Measurements from ENCODE around the gene STXBP5L. TPM values are rescaled to one million over a fixed set of nuclear protein-coding genes. Genes with fewer than 3 reads are reported as not detected.
"Not testable (repeated sequence)": the region's sequence is repeated elsewhere in the genome, so short reads cannot be mapped to it uniquely, and the experiment has no call there.

STXBP5L gene
- total RNA-seq, 1 donor from 2014 or later, result 3.0 TPM

- H3K27me3 Mint-ChIP-seq (ENCODE audit: low read depth), result no peaks in the 10 kb centered on the region
- H3K4me1 Mint-ChIP-seq, result no peaks in the 10 kb centered on the region
- DNase-seq (ENCODE audit: low read depth, low spot score), result no peak
- H3K9me3 Mint-ChIP-seq, result peaks cover 19% of the 10 kb centered on the region
- peaks cover 10% of the 10 kb centered on the region for H3K36me3 Mint-ChIP-seq (ENCODE audit: low read depth)
- H3K4me3 Mint-ChIP-seq, result no peak overlapping the region
- no peak overlapping the region for H3K27ac Mint-ChIP-seq (ENCODE audit: unreplicated experiment)
- TF ChIP-seq, protein P1, sequence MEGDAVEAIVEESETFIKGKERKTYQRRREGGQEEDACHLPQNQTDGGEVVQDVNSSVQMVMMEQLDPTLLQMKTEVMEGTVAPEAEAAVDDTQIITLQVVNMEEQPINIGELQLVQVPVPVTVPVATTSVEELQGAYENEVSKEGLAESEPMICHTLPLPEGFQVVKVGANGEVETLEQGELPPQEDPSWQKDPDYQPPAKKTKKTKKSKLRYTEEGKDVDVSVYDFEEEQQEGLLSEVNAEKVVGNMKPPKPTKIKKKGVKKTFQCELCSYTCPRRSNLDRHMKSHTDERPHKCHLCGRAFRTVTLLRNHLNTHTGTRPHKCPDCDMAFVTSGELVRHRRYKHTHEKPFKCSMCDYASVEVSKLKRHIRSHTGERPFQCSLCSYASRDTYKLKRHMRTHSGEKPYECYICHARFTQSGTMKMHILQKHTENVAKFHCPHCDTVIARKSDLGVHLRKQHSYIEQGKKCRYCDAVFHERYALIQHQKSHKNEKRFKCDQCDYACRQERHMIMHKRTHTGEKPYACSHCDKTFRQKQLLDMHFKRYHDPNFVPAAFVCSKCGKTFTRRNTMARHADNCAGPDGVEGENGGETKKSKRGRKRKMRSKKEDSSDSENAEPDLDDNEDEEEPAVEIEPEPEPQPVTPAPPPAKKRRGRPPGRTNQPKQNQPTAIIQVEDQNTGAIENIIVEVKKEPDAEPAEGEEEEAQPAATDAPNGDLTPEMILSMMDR (conservative IDR thresholded peaks at IDR 0.05), result no peak
Observed at GRCh38 chr3:121167374-121168139, 259.6 kb downstream of the STXBP5L start.

DNA sequence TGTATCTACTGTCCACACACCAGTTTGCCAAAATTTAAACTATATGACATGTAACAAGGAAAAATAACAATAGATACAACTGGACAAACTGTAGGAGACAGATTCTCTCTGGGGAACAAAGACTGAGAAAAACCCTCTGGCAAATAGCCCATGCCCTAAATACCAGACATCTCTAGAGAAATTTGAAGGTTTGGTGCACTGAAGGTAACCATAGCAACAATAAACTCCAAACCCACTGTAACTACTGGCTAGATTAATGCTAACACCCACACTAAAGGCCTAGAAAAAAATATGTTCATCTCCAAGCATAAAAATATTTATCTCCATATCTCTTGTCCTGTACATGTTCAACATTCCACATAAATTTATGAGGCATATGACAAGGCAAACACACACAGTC, 267.1 kb downstream of the STXBP5L start:
- H3K27ac Mint-ChIP-seq (ENCODE audit: unreplicated experiment), result no peak overlapping the region

GRCh38 chr3:121190626-121191025, 282.6 kb downstream of the STXBP5L start:
- H3K4me3 Mint-ChIP-seq; H3K27ac Mint-ChIP-seq (ENCODE audit: unreplicated experiment); DNase-seq (ENCODE audit: low read depth, low spot score); H3K27me3 Mint-ChIP-seq (ENCODE audit: low read depth); H3K4me1 Mint-ChIP-seq: not testable (repeated sequence)
- peaks cover 16% of the 10 kb centered on the region for H3K36me3 Mint-ChIP-seq (ENCODE audit: low read depth)
- peaks cover 11% of the 10 kb centered on the region for H3K9me3 Mint-ChIP-seq

More for the DNA sequence above, 267.1 kb downstream of the STXBP5L start:
- Mint-ChIP-seq H3K9me3 (peaks cover 26% of the 10 kb centered on the region), H3K36me3 (ENCODE audit: low read depth) (peaks cover 11% of the 10 kb centered on the region), H3K4me3 (no peak overlapping the region), H3K27me3 (ENCODE audit: low read depth) (no peaks in the 10 kb centered on the region), H3K4me1 (no peaks in the 10 kb centered on the region)
- no peak for DNase-seq (ENCODE audit: low read depth, low spot score)
- TF ChIP-seq, protein P1 (conservative IDR thresholded peaks at IDR 0.05), result no peak

DNA sequence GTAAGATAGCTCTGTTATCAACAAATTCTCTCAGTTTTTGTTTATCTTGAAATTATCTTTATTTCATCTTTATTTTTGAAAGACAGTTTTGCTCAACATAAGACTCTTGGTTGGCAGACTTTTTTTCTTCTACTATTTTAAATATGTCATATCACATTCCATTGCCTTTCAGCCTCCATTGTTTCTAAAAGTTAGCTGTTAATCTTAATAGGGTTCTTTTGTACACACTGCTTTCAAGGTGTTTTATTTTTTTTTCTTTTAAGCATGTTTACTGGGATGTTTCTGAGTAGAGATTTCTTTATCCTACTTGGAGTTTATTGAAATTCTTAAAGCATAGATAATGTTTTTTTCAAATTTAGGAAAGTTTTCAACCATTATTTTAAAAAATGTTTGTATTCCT, 294.6 kb downstream of the STXBP5L start:
- TF ChIP-seq, protein P1 (conservative IDR thresholded peaks at IDR 0.05), result no peak
- no peak overlapping the region for H3K27ac Mint-ChIP-seq (ENCODE audit: unreplicated experiment)
- no peaks in the 10 kb centered on the region for H3K4me1 Mint-ChIP-seq

GRCh38 chr3:121223116-121223515, 315.1 kb downstream of the STXBP5L start:
- Mint-ChIP-seq H3K27ac (ENCODE audit: unreplicated experiment) (no peak overlapping the region), H3K4me1 (no peaks in the 10 kb centered on the region), H3K4me3 (no peak overlapping the region), H3K36me3 (ENCODE audit: low read depth) (no peaks in the 10 kb centered on the region), H3K27me3 (ENCODE audit: low read depth) (no peaks in the 10 kb centered on the region), H3K9me3 (no peaks in the 10 kb centered on the region)
- no peak for DNase-seq (ENCODE audit: low read depth, low spot score)
- TF ChIP-seq, protein P1 (conservative IDR thresholded peaks at IDR 0.05), result no peak

More for the DNA sequence above, 294.6 kb downstream of the STXBP5L start:
- DNase-seq (ENCODE audit: low read depth, low spot score), result no peak
- Mint-ChIP-seq H3K4me3 (no peak overlapping the region), H3K36me3 (ENCODE audit: low read depth) (no peaks in the 10 kb centered on the region), H3K9me3 (peaks cover 6% of the 10 kb centered on the region), H3K27me3 (ENCODE audit: low read depth) (no peaks in the 10 kb centered on the region)

- no peaks in the 10 kb centered on the region for H3K36me3 Mint-ChIP-seq (ENCODE audit: low read depth)
- no peak for DNase-seq (ENCODE audit: low read depth, low spot score)
- no peaks in the 10 kb centered on the region for H3K9me3 Mint-ChIP-seq
- no peaks in the 10 kb centered on the region for H3K4me1 Mint-ChIP-seq
- H3K27ac Mint-ChIP-seq (ENCODE audit: unreplicated experiment), result no peak overlapping the region
- TF ChIP-seq, protein P1 (conservative IDR thresholded peaks at IDR 0.05), result no peak
- H3K4me3 Mint-ChIP-seq, result no peak overlapping the region
- no peaks in the 10 kb centered on the region for H3K27me3 Mint-ChIP-seq (ENCODE audit: low read depth)
Observed at GRCh38 chr3:121228971-121229370, 321.0 kb downstream of the STXBP5L start.

GRCh38 chr3:121230194-121230593, 322.2 kb downstream of the STXBP5L start:
- not testable (repeated sequence) for H3K36me3 Mint-ChIP-seq (ENCODE audit: low read depth); H3K27ac Mint-ChIP-seq (ENCODE audit: unreplicated experiment); DNase-seq (ENCODE audit: low read depth, low spot score); H3K9me3 Mint-ChIP-seq; H3K27me3 Mint-ChIP-seq (ENCODE audit: low read depth); H3K4me3 Mint-ChIP-seq; H3K4me1 Mint-ChIP-seq
